ENCODE results near the gene RBBP4. TPM values are rescaled to one million over a fixed set of nuclear protein-coding genes. Genes with fewer than 3 reads are reported as not detected.
"Not testable (repeated sequence)": the region's sequence is repeated elsewhere in the genome, so short reads cannot be mapped to it uniquely, and the experiment has no call there.

RBBP4 gene
- polyA plus RNA-seq, 1 donor, result 149 TPM

DNA sequence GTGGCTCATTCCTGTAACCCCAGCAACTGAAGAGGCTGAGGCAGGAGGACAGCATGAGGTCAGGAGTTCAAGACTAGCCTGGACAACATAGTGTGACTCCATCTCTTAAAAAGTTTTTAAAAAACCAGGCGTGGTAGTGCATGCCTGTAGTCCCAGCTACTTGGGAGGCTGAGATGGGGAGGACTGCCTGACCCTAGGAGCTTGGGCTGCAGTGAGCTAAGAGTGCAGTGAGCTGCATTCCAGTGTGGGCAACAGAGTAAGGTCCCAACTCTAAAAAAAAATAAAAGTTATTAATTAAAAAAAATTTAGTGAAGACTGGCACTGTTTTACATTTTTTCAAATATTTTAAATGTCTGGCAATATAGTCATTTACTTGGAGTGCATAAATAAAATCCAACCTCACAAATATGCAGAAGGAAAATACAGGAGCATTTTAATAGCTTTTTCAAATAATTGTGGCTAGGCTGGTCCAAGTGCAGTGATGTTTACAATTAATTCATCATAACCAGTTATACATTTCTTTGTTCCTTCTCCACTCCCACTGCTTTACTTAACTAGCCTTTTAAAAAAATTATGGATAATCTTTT lies 11.4 kb upstream of the RBBP4 start:
- DNase-seq, result no peak

DNA sequence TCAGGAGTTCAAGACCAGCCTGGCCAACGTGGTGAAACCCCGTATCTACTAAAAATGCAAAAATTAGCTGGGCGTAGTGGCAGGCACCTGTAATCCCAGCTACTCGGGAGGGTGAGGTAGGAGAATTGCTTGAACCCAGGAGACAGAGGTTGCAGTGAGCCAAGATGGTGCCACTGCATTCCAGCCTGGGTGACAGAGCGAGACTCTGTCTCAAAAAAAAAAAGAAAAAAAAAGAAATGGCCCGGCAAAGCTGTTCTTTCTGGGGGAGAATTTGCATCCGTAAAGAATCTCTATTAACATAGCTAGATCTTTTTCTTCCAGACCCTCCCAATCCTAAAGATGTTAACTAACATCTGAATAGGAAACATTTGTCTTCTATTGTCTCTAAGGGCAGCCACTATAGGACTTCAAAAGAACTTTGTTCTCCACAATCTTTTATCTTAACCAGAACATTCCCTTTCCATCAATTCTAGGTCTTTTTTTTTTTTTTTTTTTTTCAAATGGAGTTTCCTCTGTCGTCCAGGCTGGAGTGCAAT lies 8.6 kb upstream of the RBBP4 start:
- not testable (repeated sequence) for DNase-seq

DNA sequence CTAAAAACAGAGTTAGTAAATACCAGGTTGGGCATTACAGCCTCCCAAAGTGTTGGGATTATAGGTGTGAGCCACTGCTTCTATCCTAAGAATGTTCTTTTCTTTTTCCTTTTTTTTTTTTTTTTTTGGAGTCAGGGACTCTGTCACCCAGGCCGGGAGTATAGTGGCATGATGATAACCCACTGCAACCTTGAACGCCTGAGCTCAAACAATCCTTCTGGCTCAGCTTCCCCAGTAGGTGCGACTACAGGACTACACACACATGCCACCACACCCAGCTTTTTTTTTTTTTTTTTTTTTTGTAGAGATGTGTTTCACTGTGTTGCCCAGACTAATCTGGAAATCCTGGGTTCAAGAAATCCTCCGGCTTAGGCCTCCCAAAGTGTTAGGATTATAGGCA lies 6.6 kb upstream of the RBBP4 start:
- no peak for DNase-seq

DNA sequence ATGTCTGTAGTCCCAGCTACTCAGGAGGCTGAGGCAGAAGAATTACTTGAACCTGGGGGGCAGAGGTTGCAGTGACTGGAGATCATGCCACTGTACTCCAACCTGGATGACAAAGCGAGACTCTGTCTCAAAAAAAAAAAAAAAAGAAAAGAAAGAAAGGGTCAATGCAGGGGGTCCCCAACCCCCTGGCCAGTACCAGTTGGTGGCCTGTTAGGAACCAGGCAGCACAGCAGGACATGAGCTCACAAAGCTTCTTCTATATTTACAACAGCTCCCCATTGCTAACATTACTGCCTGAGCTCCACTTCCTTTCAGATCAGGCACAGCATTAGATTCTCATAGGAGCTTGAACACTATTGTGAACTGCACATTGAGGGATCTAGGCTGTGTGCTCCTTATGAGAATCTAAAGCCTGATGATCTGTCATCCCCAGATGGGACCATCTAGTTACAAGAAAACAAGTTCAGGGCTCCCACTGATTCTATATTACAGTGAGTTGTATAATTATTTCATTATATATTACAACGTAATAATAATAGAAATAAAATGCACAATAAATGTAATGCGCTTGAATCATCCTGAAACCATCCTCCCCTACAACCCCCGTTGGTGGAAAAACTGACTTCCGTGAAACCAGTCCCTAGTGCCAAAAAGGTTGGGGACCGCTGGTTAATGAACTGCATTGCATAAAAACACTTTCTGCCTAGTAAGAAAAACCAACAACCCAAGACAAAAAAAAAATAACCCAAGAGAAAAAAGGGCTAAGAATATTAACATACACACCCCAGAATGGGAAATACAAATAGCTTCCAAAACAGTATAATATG lies 3.5 kb upstream of the RBBP4 start:
- no peak for DNase-seq

DNA sequence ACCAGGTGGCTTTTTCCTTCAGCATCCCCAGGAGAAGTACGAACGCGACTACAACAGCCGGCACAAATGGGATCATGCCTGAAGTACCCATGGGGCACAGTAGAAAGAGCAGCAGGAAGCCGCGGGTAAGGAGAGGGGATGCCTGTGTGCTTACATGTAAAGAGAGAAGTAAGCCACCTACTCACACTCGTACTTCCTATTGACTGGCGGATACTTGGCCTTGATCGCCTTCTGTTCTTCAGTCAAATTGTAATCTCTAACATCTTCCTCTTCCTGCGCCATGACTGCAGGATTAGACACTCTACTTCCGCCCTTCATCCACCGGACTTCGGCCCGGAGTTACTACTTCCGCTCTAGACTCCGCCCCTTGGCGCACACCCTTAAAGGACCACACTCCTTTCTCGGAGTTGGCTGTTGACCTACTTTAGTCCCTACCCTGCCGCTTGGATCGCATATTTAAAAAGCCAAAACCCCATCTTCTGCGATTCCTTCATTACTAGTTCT lies 708 bp upstream of the RBBP4 start, which contains the start of gene ZBTB8OS:
Gene ZBTB8OS, minus strand, starts transcription at position 303 of the 504 bp plus-strand sequence. Its CDS starts 21 bp downstream, at position 282.
- DNase-seq, result peak; percentile 94

DNA sequence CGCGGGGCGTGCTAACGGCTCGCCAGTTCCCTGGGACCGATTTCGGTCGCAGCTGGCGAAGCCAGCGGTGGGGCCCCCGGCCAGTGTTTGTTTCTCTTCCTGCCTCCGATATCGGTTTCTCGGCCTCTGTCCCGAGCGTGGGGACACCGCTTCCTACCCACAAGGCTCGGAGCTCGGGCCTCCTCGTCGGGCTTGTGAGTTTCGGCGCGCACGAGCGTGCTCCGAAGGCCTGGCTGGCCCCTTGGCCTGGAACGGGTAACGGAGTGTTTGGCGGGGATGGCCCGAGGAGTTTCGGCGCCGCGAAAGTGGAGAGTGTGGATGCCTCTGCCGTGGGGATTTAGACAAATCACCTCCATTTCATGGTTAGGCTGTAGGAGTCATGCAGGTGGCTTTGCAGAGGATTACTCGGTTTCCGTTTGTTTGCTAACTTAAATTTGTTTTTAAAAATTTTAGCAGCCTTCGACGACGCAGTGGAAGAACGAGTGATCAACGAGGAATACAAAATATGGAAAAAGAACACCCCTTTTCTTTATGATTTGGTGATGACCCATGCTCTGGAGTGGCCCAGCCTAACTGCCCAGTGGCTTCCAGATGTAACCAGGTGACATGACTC lies 559 bp downstream of the RBBP4 start:
- DNase-seq, result no peak

DNA sequence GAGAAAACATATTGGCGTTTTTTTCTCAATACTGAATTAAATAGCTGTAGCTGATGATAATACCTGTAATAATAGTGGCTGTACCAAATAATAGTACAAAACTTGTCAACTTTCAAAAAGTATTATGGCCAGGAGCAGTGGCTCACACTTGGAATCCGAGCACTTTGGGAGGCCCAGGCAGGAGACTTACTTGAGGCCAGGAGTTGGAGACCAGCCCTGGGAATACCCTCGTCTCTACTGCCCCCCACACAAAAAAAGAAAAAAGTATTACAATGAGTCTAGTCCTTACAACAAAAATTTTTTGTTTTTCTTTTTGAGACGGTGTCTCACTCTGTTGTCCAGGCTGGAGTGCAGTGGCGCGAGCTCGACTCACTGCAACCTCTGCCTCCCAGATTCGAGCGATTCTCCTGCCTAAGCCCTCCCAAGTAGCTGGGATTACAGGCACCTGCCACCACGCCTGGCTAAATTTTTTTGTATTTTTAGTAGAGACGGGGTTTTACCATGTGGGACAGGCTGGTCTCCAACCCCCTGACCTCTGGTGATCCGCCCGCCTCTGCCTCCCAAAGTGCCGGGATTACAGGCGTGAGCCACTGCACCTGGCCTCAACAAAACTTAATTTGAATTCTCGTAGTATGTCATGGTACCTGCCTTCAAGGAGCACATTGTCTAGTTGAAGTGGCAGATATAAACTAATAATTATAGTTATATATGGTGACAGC lies 1.4 kb downstream of the RBBP4 start:
- no peak for DNase-seq

DNA sequence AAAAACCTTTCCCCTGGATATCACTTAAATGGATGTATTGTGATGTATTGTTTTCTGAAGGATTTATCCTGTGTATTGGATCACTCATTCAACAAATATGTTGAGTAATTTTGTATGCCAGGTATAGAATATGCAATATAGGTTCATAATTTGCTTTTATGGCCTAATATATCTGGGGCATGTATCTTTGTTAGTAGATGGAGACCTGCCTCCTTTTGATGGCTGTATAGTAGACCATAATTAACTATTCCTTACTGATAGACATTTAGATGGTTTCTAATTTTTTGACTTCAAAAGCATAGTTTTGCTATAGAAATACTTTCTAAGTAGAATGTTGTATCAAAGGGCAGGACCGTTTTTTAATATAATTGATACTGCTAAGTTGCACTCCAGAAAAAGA lies 8.6 kb downstream of the RBBP4 start:
- DNase-seq, result no peak

DNA sequence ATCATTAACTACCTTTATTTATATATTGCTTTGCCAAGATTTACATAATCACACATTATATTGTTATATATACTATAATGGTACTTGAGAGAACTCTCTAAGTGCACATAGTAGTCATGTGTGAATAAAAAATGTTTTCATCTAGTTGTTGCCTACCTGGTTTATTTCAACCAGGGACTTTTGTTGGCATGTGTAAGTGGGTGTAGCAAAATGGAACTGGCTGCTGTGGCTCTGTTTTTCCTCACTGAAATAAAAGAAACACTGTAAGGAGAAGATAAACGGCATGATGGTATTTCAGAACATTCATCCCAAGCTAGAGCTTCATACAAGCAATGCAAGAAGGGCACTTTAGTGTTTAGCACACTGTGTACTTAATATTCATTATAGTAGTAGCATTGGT lies 14.9 kb downstream of the RBBP4 start:
- DNase-seq, result no peak

DNA sequence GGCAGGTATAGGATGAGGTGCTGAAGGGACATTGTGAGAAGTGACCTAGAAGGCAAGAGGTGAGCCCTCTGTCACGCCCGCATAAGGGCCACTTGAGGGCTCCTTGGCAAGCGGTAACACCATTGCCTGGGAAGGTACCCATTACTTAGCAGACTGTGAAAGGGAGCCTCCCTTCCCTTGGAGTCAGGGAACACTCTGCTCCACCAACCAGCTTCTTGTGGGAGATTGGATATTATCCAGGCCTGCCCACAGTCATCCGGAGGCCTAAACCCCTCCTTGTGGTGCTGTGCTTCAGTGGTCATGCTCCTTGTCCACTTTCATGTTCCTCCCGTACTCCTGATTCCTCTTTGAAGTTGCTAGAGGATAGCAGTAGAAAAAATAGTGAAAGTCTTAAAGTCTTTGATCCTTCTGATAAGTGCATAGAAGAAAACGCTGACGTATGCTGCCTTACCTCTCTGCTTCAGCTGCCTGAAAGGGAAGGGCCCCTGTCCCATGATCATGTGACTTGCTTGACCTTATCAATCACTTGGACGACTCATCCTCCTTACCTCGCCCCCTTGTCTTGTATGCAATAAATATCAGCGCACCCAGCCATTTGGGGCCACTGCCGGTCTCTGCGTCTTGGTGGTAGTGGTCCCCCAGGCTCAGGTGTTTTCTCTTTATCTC lies 16.0 kb downstream of the RBBP4 start:
- no peak for DNase-seq

DNA sequence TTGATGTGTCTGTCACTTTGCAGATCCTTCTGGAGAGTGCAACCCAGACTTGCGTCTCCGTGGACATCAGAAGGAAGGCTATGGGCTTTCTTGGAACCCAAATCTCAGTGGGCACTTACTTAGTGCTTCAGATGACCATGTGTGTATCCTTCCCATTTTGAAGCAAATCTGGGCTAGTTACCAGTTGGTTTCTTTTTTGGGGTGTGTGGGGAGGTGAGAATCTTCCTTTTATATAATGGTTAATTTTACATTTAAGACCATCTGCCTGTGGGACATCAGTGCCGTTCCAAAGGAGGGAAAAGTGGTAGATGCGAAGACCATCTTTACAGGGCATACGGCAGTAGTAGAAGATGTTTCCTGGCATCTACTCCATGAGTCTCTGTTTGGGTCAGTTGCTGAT lies 17.7 kb downstream of the RBBP4 start:
- not testable (repeated sequence) for DNase-seq

DNA sequence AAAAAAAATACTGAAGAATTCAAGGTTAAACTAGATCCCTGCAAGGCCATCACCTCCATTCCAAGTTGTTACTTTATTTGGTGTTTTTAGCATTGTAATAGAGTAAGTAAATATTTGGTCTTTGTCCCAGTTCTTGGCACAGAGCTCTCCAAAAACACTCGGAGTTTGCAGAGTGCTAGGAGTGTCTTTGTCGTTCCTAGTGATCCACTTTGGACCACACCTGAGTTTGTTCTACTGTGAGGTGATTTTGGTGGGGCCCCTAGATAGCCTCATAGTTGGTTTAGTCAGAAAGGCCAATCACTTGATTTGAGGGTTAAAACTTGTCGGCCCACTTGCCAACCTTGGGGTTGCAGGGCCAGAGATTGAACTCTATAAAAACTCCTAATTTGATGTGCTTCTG lies 25.9 kb downstream of the RBBP4 start:
- no peak for DNase-seq

DNA sequence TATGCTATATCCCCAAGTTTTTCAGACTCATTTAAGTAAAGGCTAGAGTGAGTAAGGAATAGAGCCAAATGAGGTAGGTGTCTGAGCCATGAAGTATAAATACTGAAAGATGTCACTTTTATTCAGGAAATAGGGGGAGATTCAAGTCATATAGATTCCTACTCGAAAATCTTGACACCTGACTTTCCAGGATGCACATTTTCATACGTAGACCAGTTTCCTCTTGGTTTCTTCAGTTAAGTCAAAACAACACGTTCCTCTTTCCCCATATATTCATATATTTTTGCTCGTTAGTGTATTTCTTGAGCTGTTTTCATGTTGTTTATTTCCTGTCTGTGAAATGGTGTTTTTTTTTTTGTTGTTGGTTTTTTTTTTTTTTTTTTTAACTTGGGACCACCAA lies 29.0 kb downstream of the RBBP4 start:
- not testable (repeated sequence) for DNase-seq

DNA sequence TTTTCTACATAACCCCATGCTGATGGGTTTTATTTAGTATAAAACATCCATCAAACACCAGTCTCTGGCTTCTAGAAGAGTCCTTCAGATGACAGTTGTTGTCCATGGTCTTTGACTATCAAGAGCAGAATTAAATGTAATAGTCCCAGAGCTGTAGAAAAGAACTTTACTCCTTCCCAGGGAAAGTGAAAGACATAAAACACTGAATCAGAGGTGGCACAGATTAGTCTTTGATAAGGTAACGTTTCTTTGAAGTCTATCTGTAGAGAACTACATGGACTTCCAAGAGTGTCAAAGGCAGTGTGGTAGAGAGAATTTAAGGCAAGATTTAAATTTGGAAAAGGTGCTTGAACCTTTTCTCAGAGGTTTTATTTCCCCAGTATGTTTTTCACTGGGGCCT lies 29.6 kb downstream of the RBBP4 start:
- DNase-seq, result no peak

DNA sequence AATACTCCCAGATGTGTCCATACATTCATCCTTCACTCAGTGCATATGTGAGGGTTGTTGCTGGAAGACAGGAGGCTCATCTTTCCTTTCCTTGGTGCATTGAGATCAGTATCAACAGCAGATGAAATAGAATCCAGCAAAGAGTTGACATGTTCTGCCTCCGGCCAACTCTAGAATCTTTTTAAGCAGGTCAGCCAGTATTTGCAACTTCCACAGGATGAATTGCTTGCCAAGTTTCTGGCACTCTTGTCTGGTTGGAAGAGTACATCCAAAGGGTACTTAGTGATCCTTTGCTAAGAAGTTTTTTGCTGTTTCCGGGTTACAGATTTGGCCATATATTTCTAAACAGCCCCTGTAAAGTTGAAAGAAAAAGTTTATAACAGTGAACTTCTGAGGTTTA lies 30.5 kb downstream of the RBBP4 start:
- DNase-seq, result no peak

DNA sequence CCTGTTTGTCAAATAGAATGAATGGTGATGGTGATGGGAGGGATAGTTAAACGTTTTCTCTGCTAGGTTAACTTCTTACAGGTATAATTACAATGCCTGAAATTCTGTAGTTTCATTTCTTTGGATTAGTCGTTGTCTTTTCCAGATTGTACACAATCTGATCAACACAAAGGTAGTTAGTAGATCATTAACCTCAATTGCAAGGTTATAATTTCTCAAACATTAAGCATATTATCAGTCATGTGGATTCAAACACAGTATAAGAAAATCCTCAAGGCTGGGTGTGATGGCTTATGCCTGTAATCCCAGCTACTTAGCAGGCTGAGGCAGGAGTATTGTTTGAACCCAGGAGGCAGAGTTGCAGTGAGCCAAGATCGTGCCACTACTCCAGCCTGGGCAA lies 31.0 kb downstream of the RBBP4 start:
- DNase-seq, result no peak

DNA sequence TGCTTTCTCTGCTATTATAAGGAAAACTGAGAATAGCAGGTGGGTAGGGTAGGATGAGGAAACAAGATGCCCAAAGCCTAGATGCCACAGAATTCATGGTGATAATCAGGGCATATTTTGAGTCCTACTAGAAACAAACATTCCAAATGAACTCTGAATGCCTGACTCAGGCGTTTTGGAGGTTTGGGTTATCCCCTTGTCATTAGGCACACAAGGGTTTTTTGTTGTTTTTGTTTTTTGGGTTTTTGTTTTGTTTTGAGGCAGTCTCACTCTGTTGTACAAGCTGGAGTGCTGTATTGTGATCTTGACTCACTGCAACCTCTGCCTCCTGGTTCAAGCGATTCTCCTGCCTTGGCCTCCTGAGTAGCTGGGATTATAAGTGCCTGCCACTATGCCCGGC lies 32.4 kb downstream of the RBBP4 start:
- DNase-seq, result no peak

DNA sequence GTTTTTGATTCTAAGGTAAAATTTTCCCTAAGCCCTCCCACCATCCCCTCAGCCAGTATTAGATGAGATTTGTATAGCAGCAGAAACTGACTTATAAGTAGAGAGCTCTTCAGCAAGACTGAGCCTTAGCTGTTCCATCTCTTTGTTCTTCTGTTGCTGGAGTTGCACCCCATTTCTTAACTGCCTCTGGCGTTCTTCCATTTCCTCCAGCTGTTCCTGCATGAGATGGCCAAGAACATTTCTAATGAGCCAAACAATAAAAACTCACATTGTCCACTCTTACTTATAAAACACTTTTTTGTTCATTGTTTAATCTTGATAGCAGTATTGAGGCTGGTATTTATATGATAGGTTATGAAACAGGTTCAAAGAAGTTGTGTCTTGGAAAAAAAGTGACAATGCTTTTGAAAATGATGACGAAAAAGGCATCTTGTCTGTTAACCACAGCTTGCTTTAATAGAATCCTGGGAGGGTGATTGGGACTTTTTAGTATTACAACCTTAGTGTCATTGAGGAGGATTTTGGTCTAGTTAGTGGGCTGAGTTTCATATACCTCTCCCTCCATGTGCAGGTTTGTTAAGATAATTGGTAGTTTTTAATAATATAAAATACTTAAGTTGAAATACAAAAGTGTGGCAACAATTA lies 33.3 kb downstream of the RBBP4 start:
- peak; percentile 64 for DNase-seq

DNA sequence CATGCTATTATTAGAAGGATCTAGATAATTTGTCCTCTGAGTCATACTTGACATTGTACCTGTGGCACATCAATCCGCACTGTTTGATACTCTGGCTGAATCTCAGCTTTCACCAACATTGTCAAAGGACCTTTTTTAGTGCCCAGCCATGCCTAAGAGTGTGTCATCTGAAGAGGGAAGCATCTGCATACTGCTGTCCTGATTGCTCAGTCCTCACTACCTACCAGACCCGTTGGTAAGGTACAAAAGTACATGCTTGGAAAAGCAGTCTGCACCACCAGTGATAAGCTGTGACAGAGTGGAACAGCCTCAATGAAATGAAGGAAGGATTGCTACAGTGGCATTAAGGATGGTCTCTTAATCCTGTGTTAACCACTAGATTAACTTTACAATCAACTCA lies 34.5 kb downstream of the RBBP4 start:
- no peak for DNase-seq

DNA sequence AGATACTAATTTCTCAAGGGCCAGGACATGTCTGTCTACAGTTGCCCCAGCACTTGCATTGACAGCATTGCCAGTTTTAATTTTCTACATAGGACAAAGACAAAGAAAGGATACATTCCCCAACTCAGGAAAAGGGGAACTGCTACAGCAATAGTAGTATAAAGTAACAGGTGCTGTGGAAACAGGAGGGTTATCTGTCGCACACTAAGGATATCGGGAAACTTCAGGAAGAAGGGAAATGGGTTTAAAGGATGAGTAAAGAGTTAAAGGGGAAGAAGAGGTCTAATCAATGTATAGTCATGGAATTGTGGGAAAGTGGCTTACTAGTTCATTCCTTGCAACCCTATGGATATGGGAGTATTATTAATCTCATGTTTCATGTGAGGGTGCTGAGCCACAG lies 35.4 kb downstream of the RBBP4 start:
- no peak for DNase-seq

DNA sequence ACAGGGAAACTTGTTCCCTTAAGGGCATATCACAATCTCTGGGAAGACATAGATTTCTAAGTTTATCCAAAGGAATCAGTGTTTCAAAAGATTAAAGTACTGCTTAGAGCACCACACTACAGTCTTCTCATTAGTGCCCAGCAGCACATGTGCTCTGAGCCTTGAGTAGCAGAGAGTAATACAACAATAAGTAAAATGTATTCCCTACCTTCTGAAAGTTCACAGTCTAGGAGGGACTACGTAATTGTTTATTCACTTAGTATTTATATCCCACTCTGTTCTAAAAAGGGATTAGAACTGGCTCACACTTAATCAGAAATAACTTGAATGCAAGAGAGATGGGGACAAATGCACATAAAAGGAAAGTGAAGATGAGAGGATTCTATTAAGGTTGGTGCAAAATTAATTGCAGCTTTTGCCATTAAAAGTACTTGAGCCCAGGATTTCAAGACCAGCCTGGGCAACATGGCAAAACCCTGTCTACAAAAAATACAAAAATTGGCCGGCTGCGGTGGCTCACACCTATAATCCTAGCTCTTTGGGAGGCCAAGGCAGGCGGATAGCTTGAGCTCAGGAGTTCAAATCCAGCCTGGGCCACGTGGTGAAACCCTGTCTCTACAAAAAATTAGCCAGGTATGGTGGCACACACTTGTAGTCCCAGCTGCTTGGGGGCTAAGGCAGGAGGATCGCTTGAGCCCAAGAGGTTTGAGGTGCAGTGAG lies 42.6 kb downstream of the RBBP4 start:
- DNase-seq, result no peak

Measured in hindlimb muscle (tissue), 1 donor.